ENCODE measurements around the gene CYP4B1. TPM values are rescaled to one million over a fixed set of nuclear protein-coding genes. Genes with fewer than 3 reads are reported as not detected.

CYP4B1 gene
- total RNA-seq, 2 experiments from 2014 or later, result not detected

GRCh38 chr1:46811053-46811452 lies 12.2 kb downstream of the CYP4B1 start:
- CTCF ChIA-PET, result no interaction called here
- intact Hi-C loops (cut with DNase I, micrococcal nuclease), result no loop called here
- H3K36me3 Mint-ChIP-seq (ENCODE audit: low read depth), result no peaks in the 10 kb centered on the region
- DNase-seq (no peak), ATAC-seq (ENCODE audit: poor library complexity) (no peak)
- H3K4me3 Mint-ChIP-seq, result no peak overlapping the region
- TF ChIP-seq CTCF (IDR thresholded peaks at IDR 0.05), result no peak
- H3K9me3 Mint-ChIP-seq, result peaks cover 5% of the 10 kb centered on the region
- peaks cover 9% of the 10 kb centered on the region for H3K27me3 Mint-ChIP-seq
- H3K4me1 Mint-ChIP-seq (ENCODE audit: low read depth), result no peaks in the 10 kb centered on the region
- POLR2A ChIA-PET, result no interaction called here
- no peaks in the 10 kb centered on the region for H3K9me3 ChIP-seq (ENCODE audit: control insufficient read depth in 1 of 2, insufficient read depth in 1 of 2, low read length in 2 of 2)
- H3K27me3 ChIP-seq (ENCODE audit: control insufficient read depth in 1 of 2, insufficient read depth in 2 of 2, low read length in 2 of 2), result peaks cover 5 to 8% of the 10 kb centered on the region in 2 experiments
- H3K36me3 ChIP-seq (ENCODE audit: insufficient read depth, low read length), result no peaks in the 10 kb centered on the region
- no peak overlapping the region for H3K27ac Mint-ChIP-seq
- no peaks in the 10 kb centered on the region for H3K4me1 ChIP-seq (ENCODE audit: insufficient read depth, low read length)
- H3K27ac ChIP-seq (ENCODE audit: low read depth in 1 of 2, low read length in 2 of 2), result no peak overlapping the region
- no peak overlapping the region for H3K4me3 ChIP-seq (ENCODE audit: low read length)

- CTCF ChIA-PET, result no interaction called here
Measured at GRCh38 chr1:46812065-46812963, 13.5 kb downstream of the CYP4B1 start.

More at GRCh38 chr1:46812065-46812963, 13.5 kb downstream of the CYP4B1 start:
- intact Hi-C loops (cut with DNase I, micrococcal nuclease), result no loop called here
- Mint-ChIP-seq H3K4me3 (no peak overlapping the region), H3K27me3 (peaks cover 7% of the 10 kb centered on the region), H3K9me3 (peaks cover 5% of the 10 kb centered on the region), H3K4me1 (ENCODE audit: low read depth) (no peaks in the 10 kb centered on the region), H3K36me3 (ENCODE audit: low read depth) (no peaks in the 10 kb centered on the region), H3K27ac (no peak overlapping the region)
- ATAC-seq (ENCODE audit: poor library complexity) (no peak), DNase-seq (no peak)
- Histone ChIP-seq H3K4me1 (ENCODE audit: insufficient read depth, low read length) (no peaks in the 10 kb centered on the region), H3K36me3 (ENCODE audit: insufficient read depth, low read length) (no peaks in the 10 kb centered on the region), H3K4me3 (ENCODE audit: low read length) (no peak overlapping the region), H3K27me3 (ENCODE audit: control insufficient read depth in 1 of 2, insufficient read depth in 2 of 2, low read length in 2 of 2) (peaks cover 0 to under 1% of the 10 kb centered on the region in 2 experiments), H3K27ac (ENCODE audit: low read depth in 1 of 2, low read length in 2 of 2) (no peak overlapping the region), H3K9me3 (ENCODE audit: control insufficient read depth in 1 of 2, insufficient read depth in 1 of 2, low read length in 2 of 2) (no peaks in the 10 kb centered on the region)
- no peak for TF ChIP-seq CTCF (IDR thresholded peaks at IDR 0.05)
- POLR2A ChIA-PET, result no interaction called here
